ENCODE results near the gene MARCHF9.

The MARCHF9 gene

GRCh38 chr12:57726151-57726883, 28.6 kb upstream of the MARCHF9 start:
- no peak overlapping the region for H3K27ac ChIP-seq (ENCODE audit: low read depth, low read length)
- H3K27me3 ChIP-seq (ENCODE audit: control insufficient read depth in 1 of 2, insufficient read depth in 2 of 2, low read length in 2 of 2): peaks cover 6 to 39% of the 10 kb centered on the region in 2 donors
- H3K9me3 ChIP-seq (ENCODE audit: low read length): no peaks in the 10 kb centered on the region

GRCh38 chr12:57726884-57727757, 27.8 kb upstream of the MARCHF9 start:
- Histone ChIP-seq H3K27ac (ENCODE audit: low read depth, low read length) (no peak overlapping the region), H3K4me1 (ENCODE audit: insufficient read depth, low read length) (no peaks in the 10 kb centered on the region), H3K9me3 (ENCODE audit: low read length) (no peaks in the 10 kb centered on the region), H3K27me3 (ENCODE audit: control insufficient read depth in 1 of 2, insufficient read depth in 2 of 2, low read length in 2 of 2) (peaks cover 6 to 39% of the 10 kb centered on the region in 2 donors), H3K4me3 (ENCODE audit: low read depth in 1 of 2, low read length in 2 of 2) (peak overlapping the region; percentile 51 to 56), H3K36me3 (ENCODE audit: insufficient read depth, low read length) (no peaks in the 10 kb centered on the region), H3K9ac (ENCODE audit: low read length) (no peak overlapping the region)

More at GRCh38 chr12:57726151-57726883, 28.6 kb upstream of the MARCHF9 start:
- no peaks in the 10 kb centered on the region for H3K36me3 ChIP-seq (ENCODE audit: insufficient read depth, low read length)
- no peak overlapping the region for H3K9ac ChIP-seq (ENCODE audit: low read length)
- H3K4me3 ChIP-seq (ENCODE audit: low read depth in 1 of 2, low read length in 2 of 2): peak overlapping the region; percentile 51 to 56
- H3K4me1 ChIP-seq (ENCODE audit: insufficient read depth, low read length): no peaks in the 10 kb centered on the region

DNA sequence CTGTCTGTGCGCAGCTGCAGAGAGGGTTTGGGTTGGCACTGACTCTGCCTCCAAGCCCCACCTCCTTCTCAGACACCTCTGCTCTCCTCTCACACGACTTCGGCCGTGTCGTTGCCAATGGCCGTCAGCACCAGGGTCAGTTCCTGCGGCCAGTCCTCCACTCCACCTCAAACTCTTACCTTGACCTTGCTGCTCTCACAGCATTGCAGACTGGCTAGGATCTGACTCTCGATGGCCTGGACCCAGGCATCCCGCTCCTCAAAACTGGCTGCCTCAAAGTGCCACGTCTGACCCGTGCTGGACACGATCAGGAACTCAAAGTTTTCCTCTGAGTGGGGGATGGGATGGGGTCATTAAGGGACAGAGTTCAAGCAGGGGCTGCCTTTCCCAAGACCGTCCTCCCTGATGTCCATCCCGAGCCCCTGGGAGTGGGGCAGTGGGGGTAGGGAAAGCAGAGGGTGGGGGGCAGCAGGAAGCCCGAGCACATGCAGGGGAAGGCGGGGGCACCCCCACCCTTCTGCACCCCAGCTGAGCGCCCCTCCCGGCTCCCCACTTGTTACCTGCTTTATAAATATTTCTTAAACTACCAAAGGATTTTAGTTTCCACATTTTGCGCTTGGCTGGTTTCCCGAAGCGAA, 27.0 kb upstream of the MARCHF9 start:
- H3K27me3 ChIP-seq (ENCODE audit: control insufficient read depth in 1 of 2, insufficient read depth in 2 of 2, low read length in 2 of 2): peaks cover 6 to 39% of the 10 kb centered on the region in 2 donors
- no peaks in the 10 kb centered on the region for H3K36me3 ChIP-seq (ENCODE audit: insufficient read depth, low read length)
- H3K27ac ChIP-seq (ENCODE audit: low read depth, low read length): no peak overlapping the region
- H3K4me1 ChIP-seq (ENCODE audit: insufficient read depth, low read length): no peaks in the 10 kb centered on the region
- no peak overlapping the region for H3K4me3 ChIP-seq (ENCODE audit: low read depth in 1 of 2, low read length in 2 of 2)
- no peaks in the 10 kb centered on the region for H3K9me3 ChIP-seq (ENCODE audit: low read length)
- no peak overlapping the region for H3K9ac ChIP-seq (ENCODE audit: low read length)

- no peak overlapping the region for H3K27ac ChIP-seq (ENCODE audit: low read depth, low read length)
- H3K9ac ChIP-seq (ENCODE audit: low read length): no peak overlapping the region
- no peaks in the 10 kb centered on the region for H3K36me3 ChIP-seq (ENCODE audit: insufficient read depth, low read length)
- no peak overlapping the region for H3K4me3 ChIP-seq (ENCODE audit: low read depth in 1 of 2, low read length in 2 of 2)
- no peaks in the 10 kb centered on the region for H3K9me3 ChIP-seq (ENCODE audit: low read length)
- H3K4me1 ChIP-seq (ENCODE audit: insufficient read depth, low read length): no peaks in the 10 kb centered on the region
- H3K27me3 ChIP-seq (ENCODE audit: control insufficient read depth in 1 of 2, insufficient read depth in 2 of 2, low read length in 2 of 2): peaks cover 19 to 42% of the 10 kb centered on the region in 2 donors
Observed at GRCh38 chr12:57729321-57729844, 25.5 kb upstream of the MARCHF9 start.

GRCh38 chr12:57730336-57731067, 24.4 kb upstream of the MARCHF9 start:
- H3K27ac ChIP-seq (ENCODE audit: low read depth, low read length): no peak overlapping the region
- H3K4me3 ChIP-seq (ENCODE audit: low read depth in 1 of 2, low read length in 2 of 2): no peak overlapping the region
- H3K4me1 ChIP-seq (ENCODE audit: insufficient read depth, low read length): peaks cover under 1% of the 10 kb centered on the region
- H3K36me3 ChIP-seq (ENCODE audit: insufficient read depth, low read length): no peaks in the 10 kb centered on the region
- no peak overlapping the region for H3K9ac ChIP-seq (ENCODE audit: low read length)
- H3K27me3 ChIP-seq (ENCODE audit: control insufficient read depth in 1 of 2, insufficient read depth in 2 of 2, low read length in 2 of 2): peaks cover 30 to 41% of the 10 kb centered on the region in 2 donors
- no peaks in the 10 kb centered on the region for H3K9me3 ChIP-seq (ENCODE audit: low read length)

GRCh38 chr12:57731411-57732080, 23.4 kb upstream of the MARCHF9 start:
- H3K36me3 ChIP-seq (ENCODE audit: insufficient read depth, low read length): no peaks in the 10 kb centered on the region
- H3K9me3 ChIP-seq (ENCODE audit: low read length): no peaks in the 10 kb centered on the region
- H3K4me3 ChIP-seq (ENCODE audit: low read depth in 1 of 2, low read length in 2 of 2): no peak overlapping the region
- peaks cover 39 to 43% of the 10 kb centered on the region in 2 donors for H3K27me3 ChIP-seq (ENCODE audit: control insufficient read depth in 1 of 2, insufficient read depth in 2 of 2, low read length in 2 of 2)
- no peak overlapping the region for H3K27ac ChIP-seq (ENCODE audit: low read depth, low read length)
- peaks cover 11% of the 10 kb centered on the region for H3K4me1 ChIP-seq (ENCODE audit: insufficient read depth, low read length)
- no peak overlapping the region for H3K9ac ChIP-seq (ENCODE audit: low read length)

DNA sequence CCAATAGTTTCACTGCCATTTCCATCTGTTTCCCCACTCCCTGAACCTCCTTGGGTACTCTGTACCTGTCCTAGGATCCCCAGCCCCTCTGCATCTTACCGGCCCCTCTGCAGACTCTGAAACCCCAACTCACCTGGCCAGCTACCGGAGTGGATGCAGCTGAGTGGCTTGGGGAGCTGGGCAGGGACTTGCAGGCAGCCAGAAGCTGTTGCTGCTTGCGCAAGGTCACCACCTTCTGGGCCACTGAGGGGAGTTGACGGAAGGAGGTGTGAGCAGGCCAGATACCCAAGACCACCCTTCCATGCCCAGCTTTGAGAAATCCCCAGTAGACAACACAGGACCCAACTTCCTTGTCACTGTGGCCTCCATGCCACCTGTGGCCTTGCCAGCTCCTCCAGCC, 22.6 kb upstream of the MARCHF9 start:
- H3K36me3 ChIP-seq (ENCODE audit: insufficient read depth, low read length): no peaks in the 10 kb centered on the region
- H3K9me3 ChIP-seq (ENCODE audit: low read length): no peaks in the 10 kb centered on the region
- no peak overlapping the region for H3K9ac ChIP-seq (ENCODE audit: low read length)
- peaks cover 43% of the 10 kb centered on the region in 2 donors for H3K27me3 ChIP-seq (ENCODE audit: control insufficient read depth in 1 of 2, insufficient read depth in 2 of 2, low read length in 2 of 2)
- no peak overlapping the region for H3K27ac ChIP-seq (ENCODE audit: low read depth, low read length)
- peaks cover 18% of the 10 kb centered on the region for H3K4me1 ChIP-seq (ENCODE audit: insufficient read depth, low read length)
- no peak overlapping the region for H3K4me3 ChIP-seq (ENCODE audit: low read depth in 1 of 2, low read length in 2 of 2)

DNA sequence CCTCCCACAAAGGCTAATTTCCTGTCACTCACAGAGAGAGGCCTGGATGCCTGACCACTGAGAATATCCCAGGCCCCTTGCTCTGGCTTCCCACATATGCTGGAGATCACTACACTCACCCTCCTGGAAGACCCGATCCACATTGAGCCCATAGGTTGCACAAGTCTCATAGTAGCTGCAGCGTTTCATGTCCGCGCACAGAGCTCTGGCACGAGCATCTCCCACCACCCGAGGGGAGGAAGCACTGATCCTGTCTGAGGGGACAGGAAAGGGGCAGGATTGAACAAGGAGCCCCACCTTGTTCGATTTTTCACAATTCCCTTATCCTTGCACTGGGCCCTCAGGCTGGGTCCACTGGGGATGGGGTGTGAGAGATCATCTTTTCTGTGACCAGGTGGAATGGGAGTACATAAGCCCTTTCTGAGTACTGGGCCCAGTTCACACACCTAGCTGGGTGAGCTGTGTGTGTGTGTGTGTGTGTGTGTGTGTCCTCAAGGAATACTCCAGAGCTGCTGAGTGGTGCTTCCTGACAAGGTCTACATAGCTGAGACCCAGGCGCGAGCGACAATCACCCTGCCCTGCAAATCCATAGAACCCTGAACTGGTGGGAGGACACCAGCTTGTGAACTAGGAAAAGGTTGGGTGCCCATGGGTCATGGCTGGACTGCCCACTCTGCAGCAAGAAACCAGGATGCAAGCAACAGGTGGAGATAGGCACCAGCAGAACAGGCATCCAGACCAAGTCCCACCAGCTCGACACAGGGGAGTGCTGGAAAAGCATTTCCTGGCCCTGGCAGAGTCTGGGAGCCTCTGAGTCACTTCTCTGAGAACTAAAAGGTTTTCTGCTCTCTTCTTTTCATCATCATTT, 21.9 kb upstream of the MARCHF9 start:
- H3K36me3 ChIP-seq (ENCODE audit: insufficient read depth, low read length): no peaks in the 10 kb centered on the region
- H3K4me1 ChIP-seq (ENCODE audit: insufficient read depth, low read length): peaks cover 19% of the 10 kb centered on the region
- H3K27me3 ChIP-seq (ENCODE audit: control insufficient read depth in 1 of 2, insufficient read depth in 2 of 2, low read length in 2 of 2): peaks cover 42 to 43% of the 10 kb centered on the region in 2 donors
- no peaks in the 10 kb centered on the region for H3K9me3 ChIP-seq (ENCODE audit: low read length)
- no peak overlapping the region for H3K27ac ChIP-seq (ENCODE audit: low read depth, low read length)
- H3K4me3 ChIP-seq (ENCODE audit: low read depth in 1 of 2, low read length in 2 of 2): no peak overlapping the region
- H3K9ac ChIP-seq (ENCODE audit: low read length): no peak overlapping the region

DNA sequence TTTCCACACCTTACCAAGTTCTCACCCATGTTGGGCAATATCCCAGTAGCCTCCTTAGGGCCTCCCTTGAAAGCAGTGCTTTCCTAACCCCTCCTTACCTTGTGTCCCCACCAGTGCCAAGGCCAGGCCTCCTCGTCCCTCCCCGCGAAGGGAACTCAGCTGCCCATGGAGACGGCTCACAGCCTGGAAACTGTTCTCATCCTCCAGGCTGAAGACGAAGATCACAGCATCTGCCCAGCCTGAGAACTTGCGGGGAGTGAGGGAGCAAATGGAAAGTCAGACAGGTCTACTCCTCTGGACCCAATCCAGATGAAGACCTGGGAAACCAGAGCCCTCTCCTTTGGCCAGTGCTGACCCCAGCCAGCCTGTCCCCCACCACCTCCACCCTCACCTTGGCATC, 21.0 kb upstream of the MARCHF9 start:
- peaks cover 43 to 47% of the 10 kb centered on the region in 2 donors for H3K27me3 ChIP-seq (ENCODE audit: control insufficient read depth in 1 of 2, insufficient read depth in 2 of 2, low read length in 2 of 2)
- no peak overlapping the region for H3K9ac ChIP-seq (ENCODE audit: low read length)
- no peak overlapping the region for H3K4me3 ChIP-seq (ENCODE audit: low read depth in 1 of 2, low read length in 2 of 2)
- no peaks in the 10 kb centered on the region for H3K9me3 ChIP-seq (ENCODE audit: low read length)
- H3K4me1 ChIP-seq (ENCODE audit: insufficient read depth, low read length): peaks cover 19% of the 10 kb centered on the region
- no peak overlapping the region for H3K27ac ChIP-seq (ENCODE audit: low read depth, low read length)
- no peaks in the 10 kb centered on the region for H3K36me3 ChIP-seq (ENCODE audit: insufficient read depth, low read length)

- Histone ChIP-seq H3K9me3 (ENCODE audit: low read length) (no peaks in the 10 kb centered on the region), H3K27ac (ENCODE audit: low read depth, low read length) (no peak overlapping the region), H3K9ac (ENCODE audit: low read length) (no peak overlapping the region), H3K27me3 (ENCODE audit: control insufficient read depth in 1 of 2, insufficient read depth in 2 of 2, low read length in 2 of 2) (peaks cover 50 to 54% of the 10 kb centered on the region in 2 donors), H3K4me1 (ENCODE audit: insufficient read depth, low read length) (peaks cover 19% of the 10 kb centered on the region), H3K4me3 (ENCODE audit: low read depth in 1 of 2, low read length in 2 of 2) (no peak overlapping the region), H3K36me3 (ENCODE audit: insufficient read depth, low read length) (no peaks in the 10 kb centered on the region)
Observed at GRCh38 chr12:57734591-57734990, 20.3 kb upstream of the MARCHF9 start.
